Tibial nerve (tissue), 4 donors: Measurements from ENCODE around the gene KCNQ1. TPM values are rescaled to one million over a fixed set of nuclear protein-coding genes. Genes with fewer than 3 reads are reported as not detected.

Experiments used
- DNase-seq, 2 donors: peaks; one replicate each; pipeline ENCODE4 v3.0.0-alpha.2; 2019; ENCODE audit warnings: low spot score in 2 of 2
- H3K27ac ChIP-seq, 4 donors: fragments of 200-600 bp; sonication (generic) in 3 of 4; one replicate each; pipeline ENCODE4 v1.5.1; 2017 to 2019; ENCODE audit warnings: mild to moderate bottlenecking in 1 of 4
- H3K27me3 ChIP-seq, 2 donors: fragments of 200-600 bp; sonication (generic) in 1 of 2; one replicate each; pipeline versions ENCODE4 v1.5.1 to v1.6.0; 2017 to 2019
- H3K36me3 ChIP-seq, 3 donors: fragments of 200-600 bp; sonication (generic); one replicate each; pipeline ENCODE4 v1.5.1; 2018 to 2019
- H3K4me1 ChIP-seq, 4 donors: fragments of 200-600 bp; sonication (generic) in 3 of 4; one replicate each; pipeline ENCODE4 v1.5.1; 2017 to 2019
- H3K4me3 ChIP-seq, 4 donors: fragments of 200-600 bp; sonication (generic) in 3 of 4; one replicate each; pipeline ENCODE4 v1.5.1; 2017 to 2019; ENCODE audit warnings: mild to moderate bottlenecking in 1 of 4, moderate library complexity in 1 of 4
- H3K9me3 ChIP-seq, 4 donors: fragments of 200-600 bp; sonication (generic) in 3 of 4; one replicate each; pipeline ENCODE4 v1.5.1; 2017 to 2019
- EP300 ChIP-seq, 2 donors: sonication (generic); formaldehyde crosslinking; IDR thresholded peaks; one replicate each; pipeline ENCODE4 v1.6.1; 2017; ENCODE audit warnings: antibody characterized with exemption in 2 of 2, mild to moderate bottlenecking in 1 of 2
- POLR2A ChIP-seq, 2 donors: fragments of 450-650 bp; IDR thresholded peaks; one replicate each; pipeline ENCODE4 v1.6.1; 2017; ENCODE audit warnings: antibody characterized with exemption in 2 of 2, mild to moderate bottlenecking in 2 of 2, moderate library complexity in 2 of 2
- WGBS, 2 donors: methylation state at CpG; one replicate each; pipeline ENCODE4 v1.1.5; 2018; 5-methylcytosine and 5-hydroxymethylcytosine counted together
- total RNA-seq, 4 donors: library from RNA; depleted of rRNA; stranded (reverse); fragments of >200 nt; gene quantifications; one replicate each; pipeline ENCODE4 v1.1.0, GENCODE V29; 2016
- TF ChIP-seq, protein P1 (sequence below), 5 experiments: fragments of 200-600 bp in 3 of 5; fragments of 450-650 bp in 2 of 5; sonication (generic) in 3 of 5; IDR thresholded peaks; one replicate each; pipeline ENCODE4 v1.5.1; 2016 to 2019; ENCODE audit warnings: antibody characterized with exemption in 5 of 5, mild to moderate bottlenecking in 3 of 5, moderate library complexity in 2 of 5

Gene KCNQ1
- total RNA-seq, 4 donors from 2014 or later = 3.5 to 11.4 (median 7.5) TPM

DNA sequence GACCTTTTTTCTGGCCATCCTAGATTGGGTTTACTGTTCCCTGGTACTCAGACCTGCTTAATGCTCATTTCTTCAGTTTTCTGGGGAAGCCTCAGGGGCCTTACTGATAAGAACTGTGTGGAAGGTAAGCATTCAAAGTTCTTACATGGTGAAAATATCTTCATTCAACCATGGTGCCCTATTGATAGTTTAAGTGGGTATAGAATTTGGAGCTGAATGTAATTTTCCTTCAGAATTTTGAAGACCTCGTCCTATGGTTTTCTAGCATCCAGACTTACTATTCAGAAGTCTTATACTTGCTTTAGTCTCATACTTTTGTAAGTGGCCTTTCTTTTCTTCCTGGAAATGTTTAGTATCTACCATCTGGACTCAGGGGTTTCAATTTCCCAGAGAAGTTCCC, 365.0 kb downstream of the KCNQ1 start:
- no peak for DNase-seq

DNA sequence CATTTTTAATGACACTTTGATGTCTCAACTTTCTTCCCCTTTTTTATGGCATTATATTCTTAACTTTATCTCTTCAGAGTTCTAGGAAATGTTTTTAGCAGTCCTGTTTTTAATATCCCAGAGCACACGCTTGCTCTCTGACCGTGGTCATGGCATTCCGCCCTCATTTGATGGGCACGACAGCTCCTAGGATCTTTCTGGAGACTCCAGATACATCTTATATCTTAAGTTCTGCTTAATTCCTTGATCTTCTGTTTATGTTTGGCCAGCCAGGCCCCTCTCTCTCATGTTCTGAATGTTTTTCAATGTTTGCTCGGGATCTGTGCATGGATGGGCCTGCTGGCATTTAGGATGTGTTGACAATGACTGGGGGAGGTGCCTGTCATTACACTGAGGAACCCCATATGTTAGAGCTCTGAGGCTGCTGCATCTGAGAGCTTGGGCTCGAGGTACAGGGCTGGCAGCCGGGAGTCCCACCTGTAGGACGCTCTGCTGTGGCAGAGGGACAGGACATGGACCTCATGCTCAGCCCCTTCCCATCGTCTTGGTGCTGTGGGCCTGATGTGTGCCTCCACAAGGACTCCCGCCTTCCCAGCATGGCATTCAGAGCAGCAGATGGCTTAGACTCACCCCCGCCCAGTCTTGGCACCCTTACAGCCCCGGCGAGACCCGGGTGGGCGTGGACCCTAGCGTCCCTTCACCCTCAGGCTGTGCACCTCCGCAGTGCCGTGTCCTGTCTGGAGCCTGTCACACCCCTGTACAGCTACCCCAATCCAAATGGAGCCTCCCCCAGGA, 365.8 kb downstream of the KCNQ1 start:
- H3K27ac ChIP-seq = no peak overlapping the region
- H3K9me3 ChIP-seq = peaks cover 0 to 4% (median 0%) of the 10 kb centered on the region in 4 donors
- no peaks in the 10 kb centered on the region for H3K27me3 ChIP-seq
- WGBS, 2 donors = 90 to 94% methylated on average over 18 of the region's 18 CpGs
- H3K36me3 ChIP-seq = no peaks in the 10 kb centered on the region
- H3K4me1 ChIP-seq = peaks cover 0 to 51% (median 26%) of the 10 kb centered on the region in 4 donors
- TF ChIP-seq, protein P1, sequence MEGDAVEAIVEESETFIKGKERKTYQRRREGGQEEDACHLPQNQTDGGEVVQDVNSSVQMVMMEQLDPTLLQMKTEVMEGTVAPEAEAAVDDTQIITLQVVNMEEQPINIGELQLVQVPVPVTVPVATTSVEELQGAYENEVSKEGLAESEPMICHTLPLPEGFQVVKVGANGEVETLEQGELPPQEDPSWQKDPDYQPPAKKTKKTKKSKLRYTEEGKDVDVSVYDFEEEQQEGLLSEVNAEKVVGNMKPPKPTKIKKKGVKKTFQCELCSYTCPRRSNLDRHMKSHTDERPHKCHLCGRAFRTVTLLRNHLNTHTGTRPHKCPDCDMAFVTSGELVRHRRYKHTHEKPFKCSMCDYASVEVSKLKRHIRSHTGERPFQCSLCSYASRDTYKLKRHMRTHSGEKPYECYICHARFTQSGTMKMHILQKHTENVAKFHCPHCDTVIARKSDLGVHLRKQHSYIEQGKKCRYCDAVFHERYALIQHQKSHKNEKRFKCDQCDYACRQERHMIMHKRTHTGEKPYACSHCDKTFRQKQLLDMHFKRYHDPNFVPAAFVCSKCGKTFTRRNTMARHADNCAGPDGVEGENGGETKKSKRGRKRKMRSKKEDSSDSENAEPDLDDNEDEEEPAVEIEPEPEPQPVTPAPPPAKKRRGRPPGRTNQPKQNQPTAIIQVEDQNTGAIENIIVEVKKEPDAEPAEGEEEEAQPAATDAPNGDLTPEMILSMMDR (IDR thresholded peaks at IDR 0.05) = no peak
- no peak for TF ChIP-seq EP300 (IDR thresholded peaks at IDR 0.05)
- no peak for TF ChIP-seq POLR2A (IDR thresholded peaks at IDR 0.05)
- H3K4me3 ChIP-seq = no peak overlapping the region
- peak in 1 of 2 donors; percentile 1 for DNase-seq

More for the DNA sequence above, 365.0 kb downstream of the KCNQ1 start:
- Histone ChIP-seq H3K27me3 (no peaks in the 10 kb centered on the region), H3K9me3 (peaks cover 0 to 4% (median 0%) of the 10 kb centered on the region in 4 donors), H3K27ac (no peak overlapping the region), H3K36me3 (no peaks in the 10 kb centered on the region), H3K4me1 (peaks cover 0 to 58% (median 26%) of the 10 kb centered on the region in 4 donors), H3K4me3 (no peak overlapping the region)
- TF ChIP-seq EP300 (IDR thresholded peaks at IDR 0.05) (no peak), POLR2A (IDR thresholded peaks at IDR 0.05) (no peak)
- TF ChIP-seq, protein P1 (IDR thresholded peaks at IDR 0.05) = no peak
- WGBS, 2 donors = 95% methylated on average over 1 of the region's 1 CpG

DNA sequence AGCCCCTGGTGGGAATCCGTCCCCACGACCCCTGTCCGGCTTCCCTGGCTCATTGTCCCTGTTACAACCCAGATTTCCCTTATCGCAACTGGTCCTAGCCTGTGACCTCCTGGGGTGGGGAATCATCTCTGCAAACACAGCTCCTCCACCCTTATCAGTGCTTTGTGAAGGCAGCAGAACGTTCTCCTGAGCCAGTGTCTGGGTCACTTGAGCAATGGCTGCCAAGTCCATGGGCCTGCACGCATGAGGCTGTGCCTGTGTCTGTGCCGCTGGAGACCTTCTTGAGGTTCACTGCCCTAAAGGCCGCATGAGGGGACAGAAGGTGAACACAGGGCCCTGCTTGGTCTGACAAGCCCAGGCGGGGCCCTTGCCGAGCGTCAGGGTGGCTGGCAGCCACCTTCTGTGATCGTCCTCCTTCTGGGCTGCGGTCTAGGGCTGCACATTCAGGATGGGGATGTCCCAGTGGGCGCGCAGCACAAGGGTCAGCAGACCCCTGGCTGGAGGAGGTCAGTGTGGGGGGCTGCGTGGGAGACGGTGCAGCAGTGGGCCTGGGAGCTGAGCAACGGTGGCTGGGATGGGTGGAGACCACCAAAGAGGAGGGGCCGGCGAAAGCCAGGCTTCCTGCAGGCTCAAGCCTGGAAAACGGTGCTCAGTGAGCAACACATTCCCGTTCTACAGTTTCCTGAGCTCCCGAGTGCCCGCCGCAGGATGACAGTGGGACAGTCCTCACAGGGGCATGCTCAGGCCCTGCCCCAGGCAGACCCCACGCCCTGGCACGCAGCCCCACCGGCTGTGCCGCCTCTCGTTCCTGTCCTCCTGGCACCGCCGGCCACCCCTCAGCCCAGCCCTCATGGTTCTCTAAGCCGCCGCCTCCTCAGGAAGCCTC, 366.6 kb downstream of the KCNQ1 start:
- TF ChIP-seq EP300 (IDR thresholded peaks at IDR 0.05) (no peak), POLR2A (IDR thresholded peaks at IDR 0.05) (no peak)
- TF ChIP-seq, protein P1 (IDR thresholded peaks at IDR 0.05) = no peak
- H3K27ac ChIP-seq = peak overlapping the region in 2 of 4 donors; percentile 40 to 63
- 66 to 78% methylated on average over 26 to 34 of the region's 34 CpGs for WGBS, 2 donors
- H3K4me3 ChIP-seq = peak overlapping the region in 1 of 4 donors; percentile 18
- H3K27me3 ChIP-seq = no peaks in the 10 kb centered on the region
- H3K9me3 ChIP-seq = peaks cover 0 to 12% (median 0%) of the 10 kb centered on the region in 4 donors
- H3K4me1 ChIP-seq = peaks cover 0 to 43% (median 25%) of the 10 kb centered on the region in 4 donors
- no peak for DNase-seq
- no peaks in the 10 kb centered on the region for H3K36me3 ChIP-seq

DNA sequence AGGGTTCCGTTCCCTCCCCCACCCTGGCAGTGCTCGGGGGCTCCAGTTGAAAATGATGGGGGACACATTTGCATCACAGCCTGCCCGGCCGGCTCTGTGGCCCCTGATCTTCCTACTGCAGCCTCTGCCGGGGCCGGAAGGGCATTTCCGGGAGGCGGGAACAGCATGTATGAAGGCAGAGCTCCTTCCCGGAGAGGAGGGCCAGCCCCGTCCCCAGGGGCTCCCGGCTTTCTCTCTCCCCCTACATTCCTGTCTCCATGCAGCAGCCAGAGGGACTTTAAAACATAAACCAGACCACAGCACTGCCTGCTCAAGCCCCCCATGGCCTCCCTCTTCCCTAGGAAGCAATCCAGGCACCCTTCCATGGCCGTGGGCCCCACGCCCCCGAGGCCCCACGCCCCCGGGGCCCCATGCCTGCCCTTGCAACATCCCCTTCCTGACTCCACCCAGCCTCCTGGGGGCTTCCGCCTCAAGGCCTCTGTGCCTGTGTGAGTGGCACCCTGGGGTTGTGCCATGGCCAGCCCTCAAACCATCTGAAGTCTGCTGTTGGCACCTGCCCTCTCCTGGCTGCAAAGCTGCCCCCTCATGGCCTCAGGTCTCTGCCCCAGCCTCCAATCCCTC, 367.7 kb downstream of the KCNQ1 start:
- peak overlapping the region in 2 of 4 donors; percentile 40 to 63 for H3K27ac ChIP-seq
- peak overlapping the region in 1 of 4 donors; percentile 18 for H3K4me3 ChIP-seq
- H3K27me3 ChIP-seq = no peaks in the 10 kb centered on the region
- no peaks in the 10 kb centered on the region for H3K36me3 ChIP-seq
- TF ChIP-seq EP300 (IDR thresholded peaks at IDR 0.05) (no peak), POLR2A (IDR thresholded peaks at IDR 0.05) (no peak)
- TF ChIP-seq, protein P1 (IDR thresholded peaks at IDR 0.05) = no peak
- 14 to 16% methylated on average over 17 of the region's 17 CpGs for WGBS, 2 donors
- DNase-seq = no peak
- peaks cover 0 to 43% (median 18%) of the 10 kb centered on the region in 4 donors for H3K4me1 ChIP-seq
- peaks cover 0 to 13% (median 0%) of the 10 kb centered on the region in 4 donors for H3K9me3 ChIP-seq
